GM12878 (cell line): ENCODE results near the gene UBQLN4. TPM values are rescaled to one million over a fixed set of nuclear protein-coding genes. Genes with fewer than 3 reads are reported as not detected.

Source experiments
- ATAC-seq: fragments of 200-7000 bp; cut with Tn5 transposase; 3 replicates; pipeline ENCODE4 v1.9.1; 2020; ENCODE audit warnings: mild to moderate bottlenecking, moderate library complexity
- BruUV-seq: library from RNA; stranded (reverse); fragments of 400-500 nt; replicated peaks from 2 replicates; lab custom pipeline; 2021; lab: Mats Ljungman, UMichigan
- CTCF ChIA-PET: fragments of 300-600 bp; sonication (Branson Sonifier 250); formaldehyde crosslinking; extraction: SDS; loops from one replicate; lab custom pipeline; 2021; ENCODE audit warnings: inconsistent platforms; lab: Yijun Ruan, JAX
- POLR2A ChIA-PET: fragments of 350-600 bp; formaldehyde crosslinking; extraction: SDS; loops from one replicate; lab custom pipeline; 2021; ENCODE audit warnings: inconsistent platforms; lab: Charles Lee
- RAD21 ChIA-PET: fragments of 300-600 bp; sonication (Branson Sonifier 250); formaldehyde crosslinking; loops from one replicate; lab custom pipeline; 2023; ENCODE audit warnings: antibody characterized with exemption; ENCODE audit not compliant: unreplicated experiment; lab: Charles Lee
- SMC1A ChIA-PET: fragments of 300-600 bp; sonication (Branson Sonifier 250); formaldehyde crosslinking; loops from one replicate; lab custom pipeline; 2023; ENCODE audit not compliant: unreplicated experiment, uncharacterized antibody; lab: Charles Lee
- DNase-seq: peaks from one replicate; pipeline ENCODE4 v3.0.0-alpha.2; 2011; ENCODE audit warnings: low read depth, low spot score
- FAIRE-seq: peaks from 3 replicates; lab custom pipeline; 2011; peaks lifted over from hg19 to GRCh38; lab: Jason Lieb, UNC
- H2AFZ ChIP-seq: 2 replicates; pipeline ENCODE4 v1.6.0; 2011; ENCODE audit warnings: low read depth, low read length, control low read depth; ENCODE audit not compliant: control insufficient read depth
- H3K27ac ChIP-seq: 2 replicates; pipeline ENCODE4 v1.5.1; 2011; ENCODE audit warnings: control low read depth; ENCODE audit not compliant: control insufficient read depth, insufficient read depth
- H3K27me3 ChIP-seq, 2 experiments: replicated peaks in 1 of 2; 2 replicates each; pipeline versions ENCODE4 v1.6.0 to v1.6.1; 2011; ENCODE audit warnings: low read length in 1 of 2; ENCODE audit not compliant: control insufficient read depth in 2 of 2, insufficient read depth in 2 of 2
- H3K36me3 ChIP-seq, 2 experiments: 2 replicates each; pipeline ENCODE4 v1.5.1; 2011; ENCODE audit warnings: low read length in 1 of 2; ENCODE audit not compliant: control insufficient read depth in 2 of 2, insufficient read depth in 2 of 2
- H3K4me1 ChIP-seq: 2 replicates; pipeline ENCODE4 v1.6.1; 2011; ENCODE audit warnings: mild to moderate bottlenecking, low read length, moderate library complexity, mixed read lengths; ENCODE audit not compliant: control insufficient read depth, insufficient read depth
- H3K4me2 ChIP-seq: 2 replicates; pipeline ENCODE4 v1.6.0; 2011; ENCODE audit warnings: control low read depth; ENCODE audit not compliant: control insufficient read depth, insufficient read depth
- H3K4me3 ChIP-seq: fragments of 200-600 bp; sonication (generic); 2 replicates; pipeline ENCODE4 v1.5.1; 2016
- H3K79me2 ChIP-seq: 2 replicates; pipeline ENCODE4 v1.6.0; 2011; ENCODE audit warnings: low read length; ENCODE audit not compliant: control insufficient read depth, insufficient read depth
- H3K9ac ChIP-seq: 2 replicates; pipeline ENCODE4 v1.8.0; 2011; ENCODE audit warnings: low read length, control low read depth, mixed read lengths; ENCODE audit not compliant: control insufficient read depth, insufficient read depth
- H3K9me3 ChIP-seq: replicated peaks from 3 replicates; pipeline ENCODE4 v1.5.1; 2011; ENCODE audit warnings: mild to moderate bottlenecking, low read length; ENCODE audit not compliant: control insufficient read depth, insufficient read depth
- H4K20me1 ChIP-seq: 2 replicates; pipeline ENCODE4 v1.6.0; 2011; ENCODE audit not compliant: control insufficient read depth, insufficient read depth
- ATF7 ChIP-seq: fragments of 450-650 bp; IDR thresholded peaks from 2 replicates; pipeline ENCODE4 v1.6.1; 2016; ENCODE audit warnings: low read depth, mild to moderate bottlenecking
- CEBPB ChIP-seq, 2 experiments: fragments of 150-350 bp in 1 of 2; IDR thresholded peaks; 2 replicates each; pipeline ENCODE4 v1.6.1; 2012 to 2014; ENCODE audit warnings: low read depth in 2 of 2, low read length in 2 of 2, borderline replicate concordance in 1 of 2, inconsistent platforms in 1 of 2
- HCFC1 ChIP-seq: fragments of 150-350 bp; IDR thresholded peaks from 2 replicates; pipeline ENCODE4 v1.6.1; 2014; ENCODE audit warnings: low read length
- IKZF1 ChIP-seq: fragments of 450-650 bp; conservative IDR thresholded peaks from 2 replicates; pipeline ENCODE4 v1.6.1; 2017; ENCODE audit warnings: antibody characterized with exemption, mild to moderate bottlenecking
- IRF4 ChIP-seq: IDR thresholded peaks from 2 replicates; pipeline ENCODE4 v1.6.1; 2011; ENCODE audit warnings: low read depth, low read length
- NBN ChIP-seq: fragments of 450-650 bp; IDR thresholded peaks from 2 replicates; pipeline ENCODE4 v1.6.1; 2016
- NFXL1 ChIP-seq: fragments of 450-650 bp; IDR thresholded peaks from 2 replicates; pipeline ENCODE4 v1.6.1; 2017; ENCODE audit warnings: antibody characterized with exemption, mild to moderate bottlenecking, borderline replicate concordance
- NR2F1 ChIP-seq: fragments of 450-650 bp; conservative IDR thresholded peaks from 2 replicates; pipeline ENCODE4 v1.6.1; 2017; ENCODE audit warnings: mild to moderate bottlenecking
- POLR2AphosphoS2 ChIP-seq: IDR thresholded peaks from 2 replicates; pipeline ENCODE4 v1.6.1; 2011; ENCODE audit warnings: low read depth, mild to moderate bottlenecking, low read length, improper control_type of control experiment, moderate library complexity
- RAD21 ChIP-seq: IDR thresholded peaks from 2 replicates; pipeline ENCODE4 v1.6.1; 2011; ENCODE audit warnings: mild to moderate bottlenecking, low read depth, low read length, moderate library complexity; ENCODE audit not compliant: insufficient read depth
- RELB ChIP-seq: fragments of 450-650 bp; IDR thresholded peaks from 2 replicates; pipeline ENCODE4 v1.6.1; 2017; ENCODE audit warnings: low read depth, mild to moderate bottlenecking, moderate library complexity
- SMARCA5 ChIP-seq: fragments of 450-650 bp; IDR thresholded peaks from 2 replicates; pipeline ENCODE4 v1.6.1; 2017; ENCODE audit warnings: mild to moderate bottlenecking
- SMC3 ChIP-seq: IDR thresholded peaks from 2 replicates; pipeline ENCODE4 v1.6.1; 2011; ENCODE audit warnings: low read length, improper control_type of control experiment, borderline replicate concordance
- TCF12 ChIP-seq: IDR thresholded peaks from 2 replicates; pipeline ENCODE4 v1.6.1; 2011; ENCODE audit warnings: low read depth, mild to moderate bottlenecking, low read length
- TCF3 ChIP-seq: IDR thresholded peaks from 2 replicates; pipeline ENCODE4 v1.6.1; 2012; ENCODE audit warnings: low read depth, mild to moderate bottlenecking, low read length, borderline replicate concordance; ENCODE audit not compliant: insufficient read depth
- YY1 ChIP-seq: IDR thresholded peaks from 2 replicates; pipeline ENCODE4 v1.6.1; 2011; ENCODE audit warnings: low read depth, mild to moderate bottlenecking, low read length
- ZBED1 ChIP-seq: IDR thresholded peaks from 2 replicates; pipeline ENCODE4 v1.6.1; 2016; ENCODE audit warnings: borderline replicate concordance
- ZNF217 ChIP-seq: fragments of 450-650 bp; IDR thresholded peaks from 2 replicates; pipeline ENCODE4 v1.6.1; 2017; ENCODE audit warnings: antibody characterized with exemption, mild to moderate bottlenecking
- WGBS: methylation state at CpG from one replicate; pipeline ENCODE4 v1.1.6; 2016; ENCODE audit warnings: low lambda C conversion rate; ENCODE audit not compliant: insufficient replicate concordance, insufficient coverage; ENCODE audit errors: missing lambda C conversion rate; 5-methylcytosine and 5-hydroxymethylcytosine counted together
- in situ Hi-C: fragments of 300-500 bp; cut with MboI; formaldehyde crosslinking; loops from 9 replicates; pipeline ENCODE4 v1.14.3; 2018; ENCODE audit warnings: mixed read lengths
- intact Hi-C: fragments of 100-400 bp; cut with micrococcal nuclease; formaldehyde crosslinking; loops from one replicate; pipeline ENCODE4 v1.14.2; 2022; ENCODE audit not compliant: unreplicated experiment
- polyA plus RNA-seq, 11 experiments: library from polyadenylated mRNA; depleted of rRNA in 4 of 11; unstranded in 6 of 11; stranded (reverse) in 5 of 11; fragments of >200 nt; fragmentation: Nextera tagmentation in 4 of 11; fragmentation: Illumina TruSeq in 1 of 11; extraction: Ambion mirVana in 4 of 11; extraction: Trizol in 1 of 11; gene quantifications; 1 replicate in 1 of 11; 2 replicates in 10 of 11; pipeline versions ENCODE4 v1.2.1 to v1.2.3, GENCODE V29; 2011 to 2016; ENCODE audit warnings: inconsistent platforms in 2 of 11, missing spikeins in 2 of 11, low read depth in 1 of 11
- total RNA-seq, 4 experiments: library from RNA; depleted of rRNA in 3 of 4; stranded (reverse); fragments of >200 nt in 3 of 4; fragmentation: Illumina TruSeq in 1 of 4; extraction: Trizol in 1 of 4; gene quantifications; 2 replicates each; pipeline versions ENCODE4 v1.2.1 to v1.2.3, GENCODE V29; 2013 to 2021
- TF ChIP-seq, protein P1 (sequence below), 3 experiments: IDR thresholded peaks in 2 of 3; conservative IDR thresholded peaks in 1 of 3; 2 replicates each; pipeline ENCODE4 v1.5.1; 2011; ENCODE audit warnings: low read depth in 3 of 3, low read length in 3 of 3, mild to moderate bottlenecking in 3 of 3, control low read depth in 2 of 3, moderate library complexity in 2 of 3, inconsistent platforms in 1 of 3, mixed read lengths in 1 of 3; ENCODE audit not compliant: control insufficient read depth in 2 of 3, insufficient read depth in 1 of 3; ENCODE audit errors: extremely low read depth in 1 of 3

Gene UBQLN4
- total and polyA plus RNA-seq, 10 of the 15 experiments (the other 5 are each of a cell fraction or from before 2014, with no cell fraction given) = 10.0 to 44.6 (median 19.7) TPM

- H3K27me3 ChIP-seq = no peaks in the 10 kb centered on the region
- WGBS = 38% methylated on average over 14 of the region's 14 CpGs
- in situ Hi-C loops = loop anchor here (5.0 kb wide), 2 partner anchors 41 to 131 kb away; no protein-coding TSS in a partner anchor
- no peak overlapping the region for H3K4me3 ChIP-seq
- TF ChIP-seq TCF3 (no peak), IKZF1 (peak; percentile 31; the same call in 1 of the 2 replicates), ZBED1 (no peak), ZNF217 (no peak), CEBPB (IDR thresholded peaks at IDR 0.05; ENCODE audit: borderline replicate concordance in 1 of 2, low read depth in 2 of 2, low read length in 2 of 2) (no peak), RAD21 (peak; percentile 92), HCFC1 (0 out of 2 replicates have a peak, but pooled peaks have one; percentile 11), IRF4 (0 out of 2 replicates have a peak, but pooled peaks have one; percentile 20), ATF7 (peak; percentile 18; the same call in 1 of the 2 replicates), TCF12 (0 out of 2 replicates have a peak, but pooled peaks have one; percentile 41), NFXL1 (no peak), YY1 (peak; percentile 73), NR2F1 (no peak), SMARCA5 (peak; percentile 74; the same call in 1 of the 2 replicates), RELB (no peak), POLR2AphosphoS2 (no peak), SMC3 (peak; percentile 97), NBN (0 out of 2 replicates have a peak, but pooled peaks have one; percentile 33)
- TF ChIP-seq, protein P1, sequence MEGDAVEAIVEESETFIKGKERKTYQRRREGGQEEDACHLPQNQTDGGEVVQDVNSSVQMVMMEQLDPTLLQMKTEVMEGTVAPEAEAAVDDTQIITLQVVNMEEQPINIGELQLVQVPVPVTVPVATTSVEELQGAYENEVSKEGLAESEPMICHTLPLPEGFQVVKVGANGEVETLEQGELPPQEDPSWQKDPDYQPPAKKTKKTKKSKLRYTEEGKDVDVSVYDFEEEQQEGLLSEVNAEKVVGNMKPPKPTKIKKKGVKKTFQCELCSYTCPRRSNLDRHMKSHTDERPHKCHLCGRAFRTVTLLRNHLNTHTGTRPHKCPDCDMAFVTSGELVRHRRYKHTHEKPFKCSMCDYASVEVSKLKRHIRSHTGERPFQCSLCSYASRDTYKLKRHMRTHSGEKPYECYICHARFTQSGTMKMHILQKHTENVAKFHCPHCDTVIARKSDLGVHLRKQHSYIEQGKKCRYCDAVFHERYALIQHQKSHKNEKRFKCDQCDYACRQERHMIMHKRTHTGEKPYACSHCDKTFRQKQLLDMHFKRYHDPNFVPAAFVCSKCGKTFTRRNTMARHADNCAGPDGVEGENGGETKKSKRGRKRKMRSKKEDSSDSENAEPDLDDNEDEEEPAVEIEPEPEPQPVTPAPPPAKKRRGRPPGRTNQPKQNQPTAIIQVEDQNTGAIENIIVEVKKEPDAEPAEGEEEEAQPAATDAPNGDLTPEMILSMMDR (IDR thresholded peaks at IDR 0.05 in 2 of 3, conservative IDR thresholded peaks at IDR 0.05 in 1 of 3; ENCODE audit: control insufficient read depth in 2 of 3, extremely low read depth in 1 of 3, insufficient read depth in 1 of 3, low read depth in 3 of 3, low read length in 3 of 3) = peak; percentile 69 to 90 (median 73)
- no peak overlapping the region for H3K4me2 ChIP-seq
- H3K9ac ChIP-seq = no peak overlapping the region
- POLR2A ChIA-PET = interaction anchor here (1.2 to 2.2 kb wide), 2 partner anchors 33 to 38 kb away, joined by 4 to 9 read pairs; no protein-coding TSS in a partner anchor
- ATAC-seq = peak; percentile 99
- H2AFZ ChIP-seq = no peak overlapping the region
- no peak overlapping the region for H3K27ac ChIP-seq
- no peaks in the 10 kb centered on the region for H3K36me3 ChIP-seq
- peaks cover 5% of the 10 kb centered on the region for H3K4me1 ChIP-seq
- intact Hi-C loops = loop anchor here (1.0 to 10.0 kb wide), 3 partner anchors 39 to 194 kb away; partner anchors contain the start of genes SMG5 and TMEM79
- no TSS peak for BruUV-seq
- H3K9me3 ChIP-seq = no peaks in the 10 kb centered on the region
- RAD21 ChIA-PET = interaction anchor here (0.6 to 22.4 kb wide), 5 partner anchors 31 to 228 kb away, joined by 3 to 695 read pairs (median 11); partner anchors contain the start of gene LMNA
- SMC1A ChIA-PET = interaction anchor here (1.0 to 23.8 kb wide), 3 partner anchors 24 to 58 kb away, joined by 3 to 874 read pairs (median 3); partner anchors contain the start of gene LMNA
- DNase-seq = no peak
- peak; percentile 80 for FAIRE-seq
- no peaks in the 10 kb centered on the region for H4K20me1 ChIP-seq
- H3K79me2 ChIP-seq = peaks cover 2% of the 10 kb centered on the region; the same call in 1 of the 2 replicates
- CTCF ChIA-PET = interaction anchor here (0.7 to 21.5 kb wide), 19 partner anchors 9 to 295 kb away, joined by 3 to 1294 read pairs (median 4); partner anchors contain the start of genes LMNA and PMF1
These were observed 37.2 kb upstream of the UBQLN4 start for GRCh38 chr1:156090840-156091188.
